T47D (cell line): ENCODE measurements around the gene TCF7L2.

ENCODE experiments used
- DNase-seq, 2 experiments: peaks; one replicate each; pipeline versions ENCODE4 v3.0.0 to v3.0.0-alpha.2; 2011 to 2012; ENCODE audit warnings: low read depth in 1 of 2, low spot score in 1 of 2
- JUND ChIP-seq: IDR thresholded peaks from 2 replicates; pipeline ENCODE4 v1.6.1; 2012; ENCODE audit warnings: low read depth
- in situ Hi-C: cut with HindIII; loops from 2 replicates; pipeline ENCODE4 v1.10.0; 2016; ENCODE audit warnings: low sequenced_read_pairs, low pct_unique_long_range_greater_than_20kb

Gene TCF7L2

GRCh38 chr10:113175176-113175575 is 225.1 kb downstream of the TCF7L2 start:
- no peak for TF ChIP-seq JUND
- no peak for DNase-seq
- in situ Hi-C loops, result no loop called here

- DNase-seq, result no peak
- no peak for TF ChIP-seq JUND
- in situ Hi-C loops, result no loop called here
Observed at GRCh38 chr10:113175756-113176651, 226.0 kb downstream of the TCF7L2 start.

GRCh38 chr10:113176652-113177155 is 226.7 kb downstream of the TCF7L2 start:
- TF ChIP-seq JUND, result no peak
- DNase-seq, result no peak
- in situ Hi-C loops, result no loop called here

- DNase-seq, result no peak
- TF ChIP-seq JUND, result no peak
- in situ Hi-C loops, result no loop called here
Observed at GRCh38 chr10:113177156-113177935, 227.3 kb downstream of the TCF7L2 start.

- no peak for DNase-seq
- in situ Hi-C loops, result no loop called here
- TF ChIP-seq JUND, result no peak
Observed at GRCh38 chr10:113177936-113178335, 227.9 kb downstream of the TCF7L2 start.

GRCh38 chr10:113178771-113179170 is 228.7 kb downstream of the TCF7L2 start:
- TF ChIP-seq JUND, result no peak
- DNase-seq, result no peak
- in situ Hi-C loops, result no loop called here

GRCh38 chr10:113179265-113179664 is 229.2 kb downstream of the TCF7L2 start:
- no peak for TF ChIP-seq JUND
- in situ Hi-C loops, result no loop called here
- DNase-seq, result no peak

- in situ Hi-C loops, result no loop called here
Observed at GRCh38 chr10:113179966-113180365, 229.9 kb downstream of the TCF7L2 start.

GRCh38 chr10:113180401-113181154 is 230.5 kb downstream of the TCF7L2 start:
- in situ Hi-C loops, result no loop called here
- DNase-seq, result no peak
- no peak for TF ChIP-seq JUND

More at GRCh38 chr10:113179966-113180365, 229.9 kb downstream of the TCF7L2 start:
- no peak for DNase-seq
- TF ChIP-seq JUND, result no peak

- in situ Hi-C loops, result no loop called here
- DNase-seq, result no peak
- no peak for TF ChIP-seq JUND
Observed at GRCh38 chr10:113182154-113182553, 232.1 kb downstream of the TCF7L2 start.

- TF ChIP-seq JUND, result no peak
- in situ Hi-C loops, result no loop called here
- no peak for DNase-seq
Observed at GRCh38 chr10:113183573-113183972, 233.5 kb downstream of the TCF7L2 start.

GRCh38 chr10:113187063-113187777 is 237.2 kb downstream of the TCF7L2 start:
- in situ Hi-C loops, result no loop called here
- DNase-seq, result peak in 1 of 2 experiments; percentile 5
- no peak for TF ChIP-seq JUND
